IMR-90 (cell line): ENCODE results near the gene ADRA2B. TPM values are rescaled to one million over a fixed set of nuclear protein-coding genes. Genes with fewer than 3 reads are reported as not detected.

Source experiments
- ATAC-seq: fragments of 200-7000 bp; cut with Tn5 transposase; 2 replicates; pipeline ENCODE4 v1.9.1; 2020; ENCODE audit warnings: low read depth, mild to moderate bottlenecking, moderate library complexity
- BruUV-seq: library from RNA; stranded (reverse); fragments of 400-500 nt; replicated peaks from 2 replicates; lab custom pipeline; 2021; lab: Mats Ljungman, UMichigan
- CTCF ChIA-PET: fragments of 300-600 bp; formaldehyde crosslinking; extraction: SDS; loops from one replicate; lab custom pipeline; 2021; ENCODE audit warnings: antibody characterized with exemption; lab: Yijun Ruan, JAX
- POLR2A ChIA-PET: fragments of 300-600 bp; sonication (Branson Sonifier 250); formaldehyde crosslinking; loops from one replicate; lab custom pipeline; 2022; ENCODE audit warnings: antibody characterized with exemption; ENCODE audit not compliant: unreplicated experiment; lab: Charles Lee
- DNase-seq: peaks from one replicate; pipeline ENCODE4 v3.0.0; 2013
- H2AFZ ChIP-seq: replicated peaks from 2 replicates; pipeline ENCODE3; 2013; ENCODE audit warnings: low read length, mild to moderate bottlenecking; ENCODE audit not compliant: poor library complexity
- H2AK5ac ChIP-seq: 2 replicates; pipeline ENCODE4 v1.6.1; 2013; ENCODE audit warnings: low read depth, low read length, inconsistent platforms
- H2AK9ac ChIP-seq: replicated peaks from 2 replicates; pipeline ENCODE3; 2013; ENCODE audit warnings: mild to moderate bottlenecking, low read depth, low read length, moderate library complexity; ENCODE audit not compliant: poor library complexity
- H2BK120ac ChIP-seq: 2 replicates; pipeline ENCODE4 v1.6.1; 2013; ENCODE audit warnings: low read depth, low read length, inconsistent platforms
- H2BK15ac ChIP-seq: 3 replicates; pipeline ENCODE4 v1.6.1; 2013; ENCODE audit warnings: low read depth, low read length, inconsistent platforms
- H2BK20ac ChIP-seq: 2 replicates; pipeline ENCODE4 v1.6.1; 2013; ENCODE audit warnings: low read depth, mild to moderate bottlenecking, inconsistent platforms, low read length, moderate library complexity
- H2BK5ac ChIP-seq: 2 replicates; pipeline ENCODE4 v1.6.1; 2013; ENCODE audit warnings: mild to moderate bottlenecking, low read depth, low read length, inconsistent platforms; ENCODE audit not compliant: poor library complexity, severe bottlenecking
- H3K14ac ChIP-seq: replicated peaks from 2 replicates; pipeline ENCODE4 v1.6.1; 2013; ENCODE audit warnings: low read depth, low read length, inconsistent platforms
- H3K18ac ChIP-seq: 2 replicates; pipeline ENCODE4 v1.6.1; 2013; ENCODE audit warnings: low read depth, low read length, control low read depth
- H3K23ac ChIP-seq: 2 replicates; pipeline ENCODE4 v1.6.1; 2013; ENCODE audit warnings: low read depth, low read length, inconsistent platforms
- H3K27ac ChIP-seq: 2 replicates; pipeline ENCODE4 v1.5.1; 2013; ENCODE audit warnings: mild to moderate bottlenecking, control low read depth, low read length; ENCODE audit not compliant: insufficient read depth
- H3K27me3 ChIP-seq: 2 replicates; pipeline ENCODE4 v1.6.1; 2013; ENCODE audit warnings: low read length; ENCODE audit not compliant: control insufficient read depth, insufficient read depth
- H3K36me3 ChIP-seq: 2 replicates; pipeline ENCODE4 v1.6.1; 2013; ENCODE audit warnings: low read length, mixed read lengths; ENCODE audit not compliant: control insufficient read depth, insufficient read depth
- H3K4ac ChIP-seq: 2 replicates; pipeline ENCODE4 v1.6.1; 2013; ENCODE audit warnings: low read depth, low read length, inconsistent platforms
- H3K4me1 ChIP-seq: 2 replicates; pipeline ENCODE4 v1.6.1; 2013; ENCODE audit warnings: low read length, mixed read lengths; ENCODE audit not compliant: control insufficient read depth, insufficient read depth
- H3K4me2 ChIP-seq: 2 replicates; pipeline ENCODE4 v1.6.1; 2013; ENCODE audit warnings: low read depth, mild to moderate bottlenecking, control low read depth, low read length, moderate library complexity
- H3K4me3 ChIP-seq: 2 replicates; pipeline ENCODE4 v1.5.1; 2013; ENCODE audit warnings: low read depth, mild to moderate bottlenecking, control low read depth, low read length, moderate library complexity; ENCODE audit not compliant: insufficient read depth
- H3K56ac ChIP-seq: 2 replicates; pipeline ENCODE4 v1.6.1; 2013; ENCODE audit warnings: low read length, inconsistent platforms; ENCODE audit not compliant: insufficient read depth; ENCODE audit errors: extremely low read depth
- H3K79me1 ChIP-seq, 2 experiments: 2 replicates each; pipeline ENCODE4 v1.6.1; 2013; ENCODE audit warnings: low read length in 2 of 2, inconsistent platforms in 1 of 2, low read depth in 1 of 2
- H3K9ac ChIP-seq: 2 replicates; pipeline ENCODE4 v1.6.1; 2013; ENCODE audit warnings: low read depth, low read length, control low read depth
- H3K9me1 ChIP-seq: 2 replicates; pipeline ENCODE4 v1.6.1; 2013; ENCODE audit warnings: low read length, inconsistent platforms; ENCODE audit not compliant: insufficient read depth
- H3K9me3 ChIP-seq: 2 replicates; pipeline ENCODE4 v1.6.1; 2013; ENCODE audit warnings: low read length; ENCODE audit not compliant: control insufficient read depth, insufficient read depth
- H4K20me1 ChIP-seq: 2 replicates; pipeline ENCODE4 v1.6.1; 2013; ENCODE audit warnings: low read length, inconsistent platforms; ENCODE audit not compliant: insufficient read depth
- H4K5ac ChIP-seq: 2 replicates; pipeline ENCODE4 v1.6.1; 2013; ENCODE audit warnings: mild to moderate bottlenecking, low read depth, low read length, control low read depth
- H4K8ac ChIP-seq, 2 experiments: 2 replicates each; pipeline ENCODE4 v1.6.1; 2013; ENCODE audit warnings: low read depth in 2 of 2, low read length in 2 of 2, control low read depth in 1 of 2, inconsistent platforms in 1 of 2
- H4K91ac ChIP-seq: 2 replicates; pipeline ENCODE4 v1.6.1; 2013; ENCODE audit warnings: low read depth, low read length, inconsistent platforms; ENCODE audit not compliant: insufficient read depth
- MXI1 ChIP-seq: IDR thresholded peaks from 2 replicates; pipeline ENCODE4 v1.6.1; 2012; ENCODE audit warnings: low read depth, mild to moderate bottlenecking, low read length, moderate library complexity, borderline replicate concordance
- NFE2L2 ChIP-seq: fragments of 150-350 bp; IDR thresholded peaks from 2 replicates; pipeline ENCODE4 v1.6.1; 2016; ENCODE audit warnings: low read depth, mild to moderate bottlenecking, low read length
- RCOR1 ChIP-seq: IDR thresholded peaks from 2 replicates; pipeline ENCODE4 v1.6.1; 2012; ENCODE audit warnings: mild to moderate bottlenecking, low read length, improper control_type of control experiment; ENCODE audit not compliant: insufficient replicate concordance
- WGBS, 2 experiments: methylation state at CpG; one replicate each; pipeline versions ENCODE4 v1.1.5 to v1.1.7; 2013; ENCODE audit warnings: missing lambda C conversion rate in 2 of 2; ENCODE audit not compliant: insufficient read length in 1 of 2; ENCODE audit errors: extremely low coverage in 2 of 2; 5-methylcytosine and 5-hydroxymethylcytosine counted together
- dilution Hi-C: fragments of 300-500 bp; cut with HindIII; formaldehyde crosslinking; loops from one replicate; pipeline ENCODE4 v1.14.3; 2018; ENCODE audit warnings: low sequenced_read_pairs; ENCODE audit not compliant: unreplicated experiment
- in situ Hi-C: fragments of 300-500 bp; cut with MboI; formaldehyde crosslinking; loops from 3 replicates; pipeline ENCODE4 v1.14.3; 2019; ENCODE audit warnings: low sequenced_read_pairs, inconsistent platforms, mixed read lengths
- intact Hi-C: fragments of 100-400 bp; cut with micrococcal nuclease; formaldehyde crosslinking; loops from 2 replicates; pipeline ENCODE4 v1.10.0; 2022
- polyA plus RNA-seq, 3 experiments: library from polyadenylated mRNA; depleted of rRNA; stranded (reverse); fragments of >200 nt; gene quantifications; 2 replicates each; pipeline ENCODE4 v1.2.3, GENCODE V29; 2012; ENCODE audit warnings: low replicate concordance in 1 of 3
- total RNA-seq: library from RNA; depleted of rRNA; stranded (reverse); fragments of >200 nt; gene quantifications from 2 replicates; pipeline ENCODE4 v1.2.3, GENCODE V29; 2012

The ADRA2B gene
- total and polyA plus RNA-seq, 2 of the 4 experiments (the other 2 are of a cell fraction) = not detected

DNA sequence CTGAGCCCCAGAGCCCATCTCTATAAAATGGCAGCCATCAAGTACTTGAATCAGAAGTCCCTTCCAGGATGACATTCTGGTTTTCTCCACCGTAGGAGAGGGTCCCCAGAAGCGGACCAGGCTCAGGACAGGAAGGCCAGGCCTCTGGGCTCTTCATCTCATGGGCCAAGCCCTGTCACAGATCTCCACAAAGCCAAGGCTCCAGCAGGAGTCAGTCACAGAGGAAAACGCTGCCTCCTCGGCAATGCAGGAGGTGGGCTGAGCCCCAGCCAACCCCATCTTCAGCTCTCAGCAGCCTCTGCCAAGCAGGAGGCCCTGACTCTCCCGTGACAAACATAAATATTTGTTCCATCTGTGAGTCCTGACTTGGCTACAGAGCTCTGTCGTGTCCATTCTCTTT is 42.2 kb downstream of the ADRA2B start:
- no peak overlapping the region for H4K5ac ChIP-seq
- H3K9me1 ChIP-seq = no peaks in the 10 kb centered on the region
- BruUV-seq = no TSS peak
- no peaks in the 10 kb centered on the region for H3K4me1 ChIP-seq
- TF ChIP-seq RCOR1 = no peak
- no peak for TF ChIP-seq MXI1
- TF ChIP-seq NFE2L2 = no peak
- H2BK5ac ChIP-seq = no peak overlapping the region
- H2AK9ac ChIP-seq = no peak overlapping the region
- no peak overlapping the region for H3K56ac ChIP-seq
- H3K4me3 ChIP-seq = no peak overlapping the region
- no peak overlapping the region for H2BK120ac ChIP-seq
- POLR2A ChIA-PET = no interaction called here
- intact Hi-C loops (no loop called here), in situ Hi-C loops (loop anchor here (25.0 kb wide), 1 partner anchor 1588 kb away; the partner anchor contains the start of genes ACTR1B and C2orf92), dilution Hi-C loops (no loop called here)
- no peak overlapping the region for H3K9ac ChIP-seq
- ATAC-seq (no peak), DNase-seq (no peak)
- no peak overlapping the region for H3K27ac ChIP-seq
- H2BK20ac ChIP-seq = no peak overlapping the region
- peaks cover 10% of the 10 kb centered on the region for H3K9me3 ChIP-seq
- no peaks in the 10 kb centered on the region for H3K79me1 ChIP-seq
- H2AFZ ChIP-seq = no peak overlapping the region
- no peak overlapping the region for H4K91ac ChIP-seq
- no peak overlapping the region for H3K14ac ChIP-seq
- H2AK5ac ChIP-seq = no peak overlapping the region
- H3K18ac ChIP-seq = no peak overlapping the region
- H3K36me3 ChIP-seq = no peaks in the 10 kb centered on the region
- H3K4ac ChIP-seq = no peak overlapping the region
- H4K8ac ChIP-seq = no peak overlapping the region
- no peak overlapping the region for H3K23ac ChIP-seq
- no peak overlapping the region for H3K4me2 ChIP-seq
- H4K20me1 ChIP-seq = no peaks in the 10 kb centered on the region
- H2BK15ac ChIP-seq = no peak overlapping the region
- CTCF ChIA-PET = interaction anchor here (1.2 kb wide), 1 partner anchor 100 kb away, joined by 5 read pairs; no protein-coding TSS in a partner anchor
- 45% methylated on average over 2 of the region's 6 CpGs; no CpG with 5 or more reads in 1 of the 2 experiments for WGBS, 2 experiments
- peaks cover 19% of the 10 kb centered on the region; the same call in 1 of the 2 replicates for H3K27me3 ChIP-seq
